HFF-Myc (cell line): ENCODE measurements around the gene CCDC60.

Experiments
- DNase-seq: peaks from one replicate; pipeline ENCODE4 v3.0.0-alpha.2; 2011; ENCODE audit warnings: low read depth; ENCODE audit errors: extremely low read depth
- H3K4me3 ChIP-seq: replicated peaks from 2 replicates; pipeline ENCODE4 v1.5.1; 2011; ENCODE audit warnings: low read depth, mild to moderate bottlenecking, control low read depth, low read length
- TF ChIP-seq, protein P1 (sequence below): IDR thresholded peaks from 2 replicates; pipeline ENCODE4 v1.5.1; 2012; ENCODE audit warnings: mild to moderate bottlenecking, low read depth, low read length, control low read depth; ENCODE audit errors: missing control alignments

CCDC60 gene, protein sequence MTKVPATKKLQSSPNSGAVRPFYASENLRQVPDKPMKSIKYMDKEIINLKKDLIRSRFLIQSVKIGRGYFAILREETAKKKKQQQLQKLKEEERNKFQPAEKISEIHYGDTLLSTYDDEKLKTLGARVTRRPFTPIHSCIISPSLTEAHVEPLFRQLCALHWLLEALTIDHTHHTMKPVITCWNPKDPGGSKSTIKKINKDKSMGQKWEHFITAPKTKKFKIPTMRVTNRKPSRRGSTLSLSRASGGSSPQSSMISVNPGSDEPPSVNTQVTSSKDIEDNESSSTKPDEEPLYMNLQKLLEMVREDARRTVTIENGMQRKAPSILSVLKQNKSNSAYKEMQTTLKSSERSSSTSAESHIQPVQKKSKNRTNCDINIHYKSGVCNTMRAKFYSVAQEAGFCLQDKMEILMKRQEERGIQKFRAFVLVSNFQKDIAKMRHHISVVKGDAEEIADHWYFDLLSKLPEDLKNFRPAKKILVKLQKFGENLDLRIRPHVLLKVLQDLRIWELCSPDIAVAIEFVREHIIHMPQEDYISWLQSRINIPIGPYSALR

DNA sequence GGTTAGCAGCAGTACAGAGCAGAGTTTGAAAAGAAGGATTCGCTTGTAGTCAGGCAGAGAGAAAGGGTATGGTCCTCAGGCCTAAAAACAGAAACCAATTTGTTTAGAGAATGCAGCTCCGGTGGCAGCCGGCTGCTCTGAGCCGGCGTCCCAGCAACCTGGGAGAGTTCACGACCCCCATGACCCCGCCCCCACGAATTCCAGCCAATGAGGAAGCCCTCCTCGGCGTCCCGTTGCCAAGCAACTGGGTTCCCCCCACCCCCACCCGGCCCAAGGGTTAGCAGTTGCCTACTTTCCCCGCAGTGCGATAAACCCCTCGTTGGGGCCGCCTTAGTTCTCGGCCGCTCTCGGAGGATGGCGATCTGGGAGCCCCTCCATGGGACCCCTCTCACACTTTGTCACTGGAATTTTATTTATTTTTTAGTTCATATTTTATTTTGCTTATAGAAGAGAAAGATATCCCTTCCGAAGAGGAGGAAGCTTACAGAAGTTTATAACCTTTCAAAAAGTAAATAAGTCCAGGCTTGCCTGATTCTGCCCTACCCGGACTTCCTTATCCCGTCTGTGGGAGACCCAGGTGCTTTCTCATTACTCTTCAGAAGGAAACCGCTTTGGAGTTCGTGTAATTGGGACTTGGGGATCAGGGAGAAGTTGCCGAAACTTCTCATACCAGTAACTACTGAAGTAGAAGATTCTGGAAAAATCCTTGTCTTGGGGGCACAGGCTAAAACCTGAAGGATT, at the start of gene CCDC60:
Gene CCDC60 (plus strand): TSS at position 300 of the 741 bp plus-strand sequence. CDS start 448 bp downstream, outside the sequence.
- TF ChIP-seq, protein P1, sequence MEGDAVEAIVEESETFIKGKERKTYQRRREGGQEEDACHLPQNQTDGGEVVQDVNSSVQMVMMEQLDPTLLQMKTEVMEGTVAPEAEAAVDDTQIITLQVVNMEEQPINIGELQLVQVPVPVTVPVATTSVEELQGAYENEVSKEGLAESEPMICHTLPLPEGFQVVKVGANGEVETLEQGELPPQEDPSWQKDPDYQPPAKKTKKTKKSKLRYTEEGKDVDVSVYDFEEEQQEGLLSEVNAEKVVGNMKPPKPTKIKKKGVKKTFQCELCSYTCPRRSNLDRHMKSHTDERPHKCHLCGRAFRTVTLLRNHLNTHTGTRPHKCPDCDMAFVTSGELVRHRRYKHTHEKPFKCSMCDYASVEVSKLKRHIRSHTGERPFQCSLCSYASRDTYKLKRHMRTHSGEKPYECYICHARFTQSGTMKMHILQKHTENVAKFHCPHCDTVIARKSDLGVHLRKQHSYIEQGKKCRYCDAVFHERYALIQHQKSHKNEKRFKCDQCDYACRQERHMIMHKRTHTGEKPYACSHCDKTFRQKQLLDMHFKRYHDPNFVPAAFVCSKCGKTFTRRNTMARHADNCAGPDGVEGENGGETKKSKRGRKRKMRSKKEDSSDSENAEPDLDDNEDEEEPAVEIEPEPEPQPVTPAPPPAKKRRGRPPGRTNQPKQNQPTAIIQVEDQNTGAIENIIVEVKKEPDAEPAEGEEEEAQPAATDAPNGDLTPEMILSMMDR = no peak
- no peak within 1 kb of the TSS for H3K4me3 ChIP-seq
- no peak for DNase-seq

DNA sequence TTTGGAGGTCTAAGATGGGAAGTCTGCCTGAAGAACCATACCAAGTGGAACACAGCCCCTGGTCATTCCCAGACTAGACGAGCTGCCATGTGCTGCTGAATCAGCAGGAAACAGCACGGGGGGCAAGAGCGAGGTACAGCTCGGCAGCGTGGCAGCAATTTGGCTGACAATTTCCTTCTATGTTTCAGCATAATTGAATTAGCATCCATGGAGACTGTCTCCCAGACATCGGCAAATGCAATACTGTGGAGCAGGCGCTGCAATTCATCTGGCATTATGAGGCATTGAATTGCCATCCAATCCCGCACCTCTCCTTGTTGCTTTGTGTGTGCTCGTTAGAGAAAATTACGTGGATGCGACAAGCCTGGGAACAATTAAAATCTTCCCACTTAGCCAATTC, 46.0 kb upstream of the CCDC60 start:
- DNase-seq = no peak
- H3K4me3 ChIP-seq = no peak overlapping the region
- TF ChIP-seq, protein P1 = no peak

DNA sequence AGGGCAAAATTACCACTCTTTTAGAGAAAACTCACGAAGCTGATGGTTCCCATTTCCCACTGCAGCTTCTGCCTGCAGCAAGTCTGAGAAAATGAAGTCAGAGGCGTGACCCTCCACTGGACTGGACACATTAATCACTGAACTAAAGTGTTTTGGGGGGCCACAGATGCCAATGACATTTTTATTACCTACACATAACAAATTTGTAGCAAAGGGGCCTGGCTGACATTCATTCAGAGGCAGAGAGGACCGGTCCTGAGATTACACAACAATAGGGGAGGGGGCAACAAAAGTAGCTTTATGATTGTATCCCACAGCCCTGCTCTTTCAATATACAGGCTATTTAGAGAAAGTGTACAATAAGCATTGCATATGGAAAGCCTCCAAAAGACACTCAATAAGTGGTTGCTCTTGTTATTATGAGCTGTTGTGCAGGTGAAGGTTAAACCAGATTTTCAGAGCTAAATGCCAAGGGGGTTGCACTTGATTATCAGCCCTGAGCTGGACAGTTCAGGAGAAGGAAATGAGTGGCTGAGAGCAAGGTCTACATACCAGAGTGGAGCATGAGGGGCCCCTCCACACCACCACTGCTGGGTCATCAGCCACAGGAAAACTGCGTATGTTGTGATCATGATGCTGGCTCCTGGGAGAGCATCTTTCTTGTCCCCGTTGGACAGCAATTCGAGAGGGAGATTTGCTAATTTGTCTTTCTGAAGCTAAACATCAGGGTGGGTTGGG, 41.5 kb upstream of the CCDC60 start:
- TF ChIP-seq, protein P1 = no peak
- H3K4me3 ChIP-seq = no peak overlapping the region
- no peak for DNase-seq

DNA sequence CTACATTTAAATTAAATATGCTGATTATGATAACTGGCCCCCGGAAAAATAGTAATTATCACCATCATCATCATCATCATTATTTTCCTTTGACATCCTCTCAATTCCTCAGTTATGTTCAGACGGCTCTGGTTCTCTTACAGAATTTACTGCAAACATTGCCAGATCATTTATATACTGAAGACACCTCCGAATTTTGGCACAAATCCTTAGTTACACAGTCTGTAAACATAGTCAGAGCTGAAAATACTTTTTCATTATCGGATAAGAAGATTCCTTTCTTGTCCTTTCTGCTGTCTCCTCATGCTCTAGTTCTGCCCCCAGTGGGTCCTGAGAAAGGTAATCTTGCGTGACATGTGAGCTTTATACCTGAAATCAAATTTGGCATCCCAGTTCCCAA, 40.3 kb upstream of the CCDC60 start:
- TF ChIP-seq, protein P1 = no peak
- no peak for DNase-seq
- H3K4me3 ChIP-seq = no peak overlapping the region

DNA sequence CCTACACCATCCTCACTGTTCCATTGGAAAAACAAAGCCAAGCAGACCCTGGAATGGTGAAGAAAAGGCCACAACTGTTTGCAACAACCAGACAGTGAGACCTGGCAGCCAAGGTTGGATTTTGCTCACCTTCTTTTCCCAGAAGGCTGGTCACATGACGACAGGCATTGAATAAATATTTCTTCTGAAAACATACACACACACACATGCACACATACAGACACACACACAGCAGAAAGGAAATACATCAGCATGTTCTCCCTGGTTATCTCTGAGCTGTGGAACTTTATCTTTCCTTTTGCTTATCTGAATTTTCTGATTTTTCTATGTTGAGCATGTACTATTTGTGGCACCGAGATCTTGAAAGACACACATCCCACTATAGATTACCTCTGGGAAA, 38.0 kb upstream of the CCDC60 start:
- H3K4me3 ChIP-seq = no peak overlapping the region
- DNase-seq = no peak
- TF ChIP-seq, protein P1 = no peak

DNA sequence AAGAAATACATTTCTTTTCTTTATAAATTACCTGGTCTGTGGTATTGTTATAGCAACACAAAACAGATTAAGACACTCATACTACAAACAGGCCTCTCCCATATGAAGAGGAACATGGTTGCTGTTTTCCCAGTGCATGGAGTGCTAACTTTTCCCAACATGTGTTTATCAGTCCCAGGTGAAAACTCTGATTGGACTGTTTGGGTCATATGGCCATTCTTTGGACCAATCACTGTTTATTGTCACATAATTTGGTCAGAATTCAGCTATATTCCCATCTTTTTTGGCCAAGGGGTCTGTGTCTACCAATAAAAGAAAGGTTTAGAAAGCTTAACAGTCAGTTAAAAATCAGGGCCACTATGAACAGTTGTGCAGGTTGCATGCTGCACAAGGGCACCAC, 35.4 kb upstream of the CCDC60 start:
- TF ChIP-seq, protein P1 = no peak
- no peak overlapping the region for H3K4me3 ChIP-seq
- no peak for DNase-seq
